Activated CD4-positive, alpha-beta T cell treated with anti-CD3 and anti-CD28 coated beads, Interleukin-2, amount 50 U/mL, for 4 hours (primary cell): ENCODE data around the gene LRTM1.

Experiments
- DNase-seq, 2 experiments: peaks; one replicate each; pipeline ENCODE4 v3.0.0-alpha.2; 2020

Gene LRTM1

DNA sequence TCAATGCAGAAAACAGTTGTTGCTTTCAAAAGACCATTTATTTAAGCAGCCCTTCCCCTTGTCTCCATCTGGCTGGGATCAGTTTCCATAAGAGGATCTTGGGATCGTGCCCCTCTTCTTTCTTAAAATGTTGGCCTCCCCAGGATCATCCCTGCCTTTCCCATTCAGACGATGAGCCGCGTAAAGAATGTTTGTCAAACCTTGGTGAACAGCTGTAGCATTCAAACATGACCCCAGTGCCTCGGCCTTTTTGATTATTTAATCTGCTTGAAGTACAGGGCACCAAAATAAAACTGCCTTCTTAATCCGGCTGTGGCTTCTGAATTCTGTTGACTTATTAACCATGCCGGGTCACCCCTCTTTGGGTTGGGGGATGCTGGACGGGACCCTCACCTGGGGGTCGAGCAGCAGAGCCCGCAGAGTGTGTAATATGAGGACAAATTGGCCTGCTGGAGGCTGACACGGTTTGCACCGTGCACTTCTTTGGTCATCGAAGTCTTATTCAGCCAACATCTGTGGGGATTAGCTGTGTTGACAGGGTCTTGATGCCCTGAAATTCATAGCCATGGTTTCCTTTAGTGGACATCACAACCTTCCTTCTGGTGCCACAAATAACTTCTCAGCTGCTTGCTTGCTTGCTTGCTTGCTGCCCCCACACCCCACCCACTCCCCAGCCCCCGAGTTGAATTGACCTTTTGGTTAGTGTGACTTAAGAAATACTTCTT lies at the start of gene LRTM1:
Gene LRTM1, minus strand, starts transcription at position 14 of the 725 bp plus-strand sequence. CDS start 148 bp downstream, outside the sequence.
- DNase-seq: no peak

DNA sequence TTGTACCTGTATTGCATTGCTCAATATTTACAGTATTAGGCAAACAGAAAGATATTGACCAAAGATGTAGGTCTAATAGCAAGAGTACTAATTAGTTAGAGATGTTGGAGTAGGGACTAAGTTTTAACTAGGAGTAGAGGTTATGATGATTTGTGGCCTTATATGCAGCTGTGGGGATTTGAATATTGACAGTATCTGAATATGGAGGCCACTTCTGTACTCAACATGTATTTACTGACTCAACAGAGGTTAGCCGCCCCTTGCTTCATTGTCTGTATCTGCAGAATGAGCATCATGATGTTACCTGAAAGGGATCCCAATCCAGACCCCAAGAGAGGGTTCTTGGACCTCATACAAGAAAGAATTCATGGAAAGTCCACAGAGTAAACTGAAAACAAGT lies 49.6 kb upstream of the LRTM1 start:
- DNase-seq: no peak

GRCh38 chr3:54970895-54971294 lies 43.0 kb upstream of the LRTM1 start:
- DNase-seq: no peak

DNA sequence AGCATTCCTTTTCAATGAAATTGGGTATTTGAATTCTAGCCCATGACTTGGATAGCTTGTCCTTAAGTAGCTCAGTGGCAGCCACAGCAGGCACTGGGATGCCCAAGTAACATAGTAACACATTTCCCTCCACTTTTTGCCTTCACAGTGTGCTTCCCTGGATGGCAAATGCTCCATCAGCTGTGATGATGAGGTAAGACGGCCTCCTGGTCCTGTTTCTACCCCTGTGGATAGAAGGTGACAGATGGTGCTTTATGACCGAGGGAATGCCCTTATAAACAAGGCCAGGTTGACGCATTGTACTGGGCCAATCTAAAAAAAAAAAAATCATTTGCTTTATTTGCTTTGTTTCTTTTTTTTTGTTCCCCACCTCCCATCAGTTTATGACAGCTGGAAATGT lies 41.8 kb upstream of the LRTM1 start:
- no peak for DNase-seq

- no peak for DNase-seq
Measured at GRCh38 chr3:54968546-54969172, 40.8 kb upstream of the LRTM1 start.

GRCh38 chr3:54967731-54968161 lies 39.9 kb upstream of the LRTM1 start:
- DNase-seq: no peak

- DNase-seq: no peak
Measured at GRCh38 chr3:54966979-54967378, 39.1 kb upstream of the LRTM1 start.

DNA sequence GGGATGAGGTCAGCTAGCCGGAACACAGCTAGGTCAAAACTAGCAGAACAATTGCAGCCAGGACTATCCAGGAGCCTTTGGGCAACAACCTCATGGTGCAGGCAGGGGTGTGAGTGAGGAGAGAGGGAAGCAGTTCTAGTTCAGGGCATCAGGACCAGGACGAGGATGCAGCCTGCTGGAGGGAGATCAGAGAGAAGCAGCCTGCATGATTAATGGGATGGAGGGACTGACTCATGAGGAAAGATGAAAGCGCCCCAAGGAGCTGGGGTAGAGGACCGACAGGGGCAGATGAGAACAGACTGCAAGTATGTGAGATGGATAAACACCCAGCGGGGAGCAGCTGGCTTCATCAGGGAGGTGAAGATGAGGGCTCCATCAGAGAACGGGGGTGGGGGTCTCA lies 37.9 kb upstream of the LRTM1 start:
- no peak for DNase-seq

GRCh38 chr3:54964081-54964480 lies 36.2 kb upstream of the LRTM1 start:
- DNase-seq: no peak

DNA sequence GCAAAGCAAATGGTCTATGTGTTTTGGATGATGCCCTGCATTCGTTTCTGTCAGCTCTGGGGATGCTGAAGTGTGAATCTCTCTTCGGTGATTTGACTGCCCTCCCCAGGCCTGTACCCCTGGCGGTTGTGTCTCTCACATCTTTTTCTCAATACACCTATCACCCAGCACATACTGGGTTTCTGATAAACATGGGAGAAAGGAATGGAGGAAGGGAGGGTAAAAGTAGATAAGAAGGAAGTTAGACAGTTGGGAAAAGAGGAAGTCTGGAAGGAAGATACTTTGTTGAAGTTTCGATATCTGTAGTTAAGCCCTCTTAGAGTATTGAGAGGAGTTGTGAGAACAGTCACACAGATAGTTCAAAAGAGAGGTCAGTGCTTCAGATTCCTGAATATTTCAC lies 35.8 kb upstream of the LRTM1 start:
- DNase-seq: no peak

DNA sequence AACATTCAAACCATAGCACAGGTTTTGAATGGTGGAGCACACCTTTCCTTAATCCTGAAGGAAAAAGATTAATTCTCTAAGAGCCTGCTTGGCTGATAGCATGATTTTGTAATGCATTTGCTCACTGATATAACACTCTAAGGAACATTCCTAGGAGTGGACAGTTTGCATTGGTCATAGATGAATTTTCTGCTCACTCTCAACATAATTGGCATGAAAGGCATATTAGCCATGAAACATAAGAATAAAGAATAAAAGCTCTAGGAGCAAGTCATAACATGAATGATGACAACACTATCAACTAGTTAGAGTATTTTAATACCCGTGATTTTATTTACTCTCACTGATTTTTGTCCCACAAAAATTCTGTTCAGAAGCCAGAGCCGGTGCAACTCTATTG lies 34.3 kb upstream of the LRTM1 start:
- DNase-seq: no peak

DNA sequence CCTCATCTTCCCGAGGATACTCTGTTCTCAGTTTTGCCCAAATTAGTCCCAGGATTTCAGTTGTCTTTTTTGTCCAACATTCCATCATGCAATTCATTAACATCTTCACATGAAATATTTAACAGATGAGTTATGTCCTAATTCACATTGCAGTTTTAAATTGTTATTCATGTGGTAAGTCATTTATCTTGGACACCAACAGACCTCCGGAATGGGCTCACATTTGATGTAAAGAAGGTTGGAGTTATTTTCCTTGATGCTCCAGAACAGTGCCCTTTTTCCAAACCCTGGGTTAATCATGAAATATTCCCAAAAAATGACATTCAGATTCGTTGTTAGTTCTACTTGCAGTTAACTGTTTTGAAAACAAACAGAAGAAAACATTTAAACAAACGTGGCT lies 32.8 kb upstream of the LRTM1 start:
- DNase-seq: no peak

- DNase-seq: no peak
Measured at GRCh38 chr3:54960082-54960481, 32.2 kb upstream of the LRTM1 start.

DNA sequence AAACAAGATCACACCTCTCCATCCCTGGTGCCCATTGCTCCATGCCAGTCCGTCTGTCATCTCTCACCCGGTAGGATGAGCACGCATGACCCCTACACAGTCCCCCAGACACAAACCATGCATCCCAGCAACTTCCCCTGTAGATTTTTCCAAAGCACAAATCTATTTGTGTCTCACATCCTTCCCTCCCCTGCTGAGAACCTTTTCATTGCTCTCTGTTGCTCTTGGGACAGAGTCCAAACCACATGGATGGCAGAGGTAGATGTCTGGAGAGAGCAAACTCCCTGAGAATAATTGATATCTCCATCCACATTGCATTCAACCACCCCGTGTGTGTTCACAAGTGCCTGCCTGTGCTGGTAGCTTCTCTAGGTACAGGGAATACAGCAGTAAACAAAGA lies 29.9 kb upstream of the LRTM1 start:
- DNase-seq: no peak

- no peak for DNase-seq
Measured at GRCh38 chr3:54955941-54956340, 28.1 kb upstream of the LRTM1 start.

GRCh38 chr3:54955496-54955895 lies 27.6 kb upstream of the LRTM1 start:
- no peak for DNase-seq

DNA sequence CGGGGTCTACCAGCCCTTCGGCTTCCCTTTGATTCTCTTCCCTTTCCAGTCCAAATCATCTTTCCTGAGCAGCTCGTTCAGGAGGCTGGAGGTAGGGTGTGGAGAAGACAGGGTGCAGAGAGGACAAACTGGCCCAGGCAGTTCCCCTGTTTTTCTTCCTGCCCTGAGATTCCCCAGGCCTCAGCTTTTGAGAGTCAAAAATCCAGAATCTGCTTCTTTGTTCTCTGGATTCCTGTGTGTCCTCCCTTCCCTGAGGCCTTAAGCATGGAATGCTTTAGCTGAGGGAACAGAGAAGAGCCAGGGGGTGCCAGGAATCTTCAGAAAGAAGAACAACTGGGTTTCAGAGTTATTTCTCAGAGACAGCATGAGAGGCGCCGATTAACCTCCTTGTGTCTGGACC lies 26.7 kb upstream of the LRTM1 start:
- no peak for DNase-seq

DNA sequence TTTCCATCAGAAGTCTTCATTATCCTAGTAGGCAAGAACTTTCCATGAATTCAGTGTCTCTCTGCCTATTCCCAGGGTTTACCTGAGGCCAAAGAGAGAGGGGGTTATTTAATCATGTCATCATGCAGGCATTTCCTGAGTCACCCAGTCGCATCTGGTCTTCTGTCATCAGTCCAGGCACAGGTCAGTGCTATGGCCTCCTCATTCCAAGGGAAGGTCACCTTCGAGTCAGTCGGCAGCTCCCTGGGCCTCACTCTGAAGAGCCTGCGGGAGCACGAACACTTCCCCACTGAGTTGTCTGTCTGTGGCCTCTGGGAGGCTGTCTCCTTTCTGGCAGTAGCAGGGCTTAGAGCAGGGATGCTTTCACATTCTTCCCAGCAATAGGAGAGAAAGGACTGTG lies 26.2 kb upstream of the LRTM1 start:
- no peak for DNase-seq

GRCh38 chr3:54951405-54951804 lies 23.5 kb upstream of the LRTM1 start:
- no peak for DNase-seq

- DNase-seq: no peak
Measured at GRCh38 chr3:54950391-54951003, 22.6 kb upstream of the LRTM1 start.

GRCh38 chr3:54949491-54950044 lies 21.7 kb upstream of the LRTM1 start:
- DNase-seq: no peak

- DNase-seq: no peak
Measured at GRCh38 chr3:54941690-54942362, 14.0 kb upstream of the LRTM1 start.

DNA sequence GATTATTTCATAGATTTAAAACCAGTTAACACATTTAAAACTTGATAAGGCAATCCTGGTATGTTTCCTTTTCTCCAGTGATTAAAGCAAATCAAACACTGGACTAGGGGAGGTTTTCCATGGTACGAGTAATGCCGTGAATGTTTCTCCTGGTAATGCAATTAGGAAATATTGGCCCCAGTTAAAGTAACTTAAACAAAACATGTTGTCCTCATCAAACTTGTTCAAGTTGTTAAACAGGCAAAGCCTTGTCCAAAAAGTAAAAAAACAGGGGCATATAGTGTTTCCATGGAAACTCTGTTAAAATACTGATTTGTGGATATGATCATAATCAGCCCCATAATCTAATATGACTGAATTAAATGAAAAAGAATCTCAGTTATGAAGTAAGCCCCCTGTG lies 13.1 kb upstream of the LRTM1 start:
- no peak for DNase-seq
